GM18498 (cell line): ENCODE data around the gene USP11.

Source experiments
- ATAC-seq: cut with Tn5 transposase; IDR thresholded peaks from one replicate; pipeline ENCODE4 v1.9.1; 2021; ENCODE audit warnings: mild to moderate bottlenecking, moderate library complexity; ENCODE audit not compliant: unreplicated experiment

Gene USP11

GRCh38 chrX:47202877-47203276, 29.9 kb upstream of the USP11 start:
- ATAC-seq = no peak

GRCh38 chrX:47204970-47205369, 27.8 kb upstream of the USP11 start:
- no peak for ATAC-seq

GRCh38 chrX:47206316-47206715, 26.5 kb upstream of the USP11 start:
- no peak for ATAC-seq

GRCh38 chrX:47208108-47208507, 24.7 kb upstream of the USP11 start:
- no peak for ATAC-seq

- no peak for ATAC-seq
Measured at GRCh38 chrX:47209508-47210238, 23.1 kb upstream of the USP11 start.

- no peak for ATAC-seq
Measured at GRCh38 chrX:47210661-47211425, 22.0 kb upstream of the USP11 start.

- no peak for ATAC-seq
Measured at GRCh38 chrX:47212381-47213293, 20.2 kb upstream of the USP11 start.

- ATAC-seq = no peak
Measured at GRCh38 chrX:47214435-47215077, 18.3 kb upstream of the USP11 start.

GRCh38 chrX:47215291-47215900, 17.4 kb upstream of the USP11 start:
- no peak for ATAC-seq

GRCh38 chrX:47216393-47216925, 16.4 kb upstream of the USP11 start:
- ATAC-seq = no peak

GRCh38 chrX:47217121-47217851, 15.5 kb upstream of the USP11 start:
- ATAC-seq = no peak

GRCh38 chrX:47217852-47218279, 14.9 kb upstream of the USP11 start:
- peak; percentile 84 for ATAC-seq

GRCh38 chrX:47218280-47218919, 14.4 kb upstream of the USP11 start, which contains the start of gene CDK16:
CDK16 (plus strand) TSS chrX:47218681; CDS start chrX:47223558, 4,877 bp downstream.
- peak; percentile 43 for ATAC-seq

GRCh38 chrX:47218920-47219815, 13.6 kb upstream of the USP11 start:
- no peak for ATAC-seq

GRCh38 chrX:47221756-47222155, 11.1 kb upstream of the USP11 start:
- no peak for ATAC-seq

- ATAC-seq = no peak
Measured at GRCh38 chrX:47222751-47223350, 10.0 kb upstream of the USP11 start.

GRCh38 chrX:47223476-47224250, 9.1 kb upstream of the USP11 start:
- ATAC-seq = no peak
